Glutamatergic neuron (in vitro differentiated cells): ENCODE measurements around the gene DOCK1. TPM values are rescaled to one million over a fixed set of nuclear protein-coding genes. Genes with fewer than 3 reads are reported as not detected.

Source experiments
- DNase-seq: peaks from one replicate; pipeline ENCODE4 v3.0.0; 2022
- H3K27ac Mint-ChIP-seq: one replicate; pipeline ENCODE4 v1.8.0; 2020; ENCODE audit warnings: mild to moderate bottlenecking, mixed read lengths, inconsistent platforms; ENCODE audit not compliant: unreplicated experiment
- H3K27me3 Mint-ChIP-seq: one replicate; pipeline ENCODE4 v1.8.0; 2020; ENCODE audit warnings: mild to moderate bottlenecking, moderate library complexity, mixed read lengths, inconsistent platforms; ENCODE audit not compliant: unreplicated experiment
- H3K36me3 Mint-ChIP-seq: one replicate; pipeline ENCODE4 v1.8.0; 2020; ENCODE audit warnings: mild to moderate bottlenecking, mixed read lengths, inconsistent platforms; ENCODE audit not compliant: unreplicated experiment
- H3K4me1 Mint-ChIP-seq: one replicate; pipeline ENCODE4 v1.8.0; 2020; ENCODE audit warnings: mild to moderate bottlenecking, low read depth, mixed read lengths, inconsistent platforms; ENCODE audit not compliant: unreplicated experiment
- H3K4me3 Mint-ChIP-seq: one replicate; pipeline ENCODE4 v1.8.0; 2020; ENCODE audit warnings: mild to moderate bottlenecking, mixed read lengths, inconsistent platforms; ENCODE audit not compliant: unreplicated experiment
- H3K9me3 Mint-ChIP-seq: one replicate; pipeline ENCODE4 v1.8.0; 2020; ENCODE audit warnings: mild to moderate bottlenecking, moderate library complexity, mixed read lengths, inconsistent platforms; ENCODE audit not compliant: unreplicated experiment
- total RNA-seq: library from RNA; stranded (reverse); fragmentation: NEBNext Ultra II Directional; extraction: Animal tissue kit (Norgen Biotek cat#: 25700); gene quantifications from one replicate; pipeline ENCODE4 v1.2.1, GENCODE V29; 2021; ENCODE audit not compliant: unreplicated experiment
- TF ChIP-seq, protein P1 (sequence below): fragments of 200-600 bp; sonication (generic); IDR thresholded peaks from one replicate; pipeline ENCODE4 v1.5.0; 2021; ENCODE audit not compliant: partially characterized antibody, unreplicated experiment

DOCK1 gene
- total RNA-seq, 1 donor from 2014 or later, result 19.7 TPM

DNA sequence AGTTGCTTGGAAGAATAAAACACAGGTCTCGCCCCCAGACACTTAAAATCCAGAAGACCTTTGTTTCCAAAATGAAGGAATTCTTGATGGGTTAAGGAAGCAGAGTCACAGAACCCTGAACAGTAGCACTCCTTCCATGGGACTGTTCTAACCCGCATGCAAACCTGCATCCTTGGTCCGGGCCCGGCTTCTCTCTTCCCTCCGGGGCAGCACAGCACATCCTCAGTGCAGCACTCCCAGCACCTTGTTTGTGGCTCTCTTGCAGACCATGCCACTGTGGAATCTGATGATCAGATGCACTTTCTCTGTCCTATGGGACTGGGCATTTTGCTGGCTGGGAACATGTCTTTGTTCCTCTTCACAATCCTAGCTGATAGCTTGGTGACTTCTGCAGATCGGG, 257.6 kb downstream of the DOCK1 start:
- TF ChIP-seq, protein P1, sequence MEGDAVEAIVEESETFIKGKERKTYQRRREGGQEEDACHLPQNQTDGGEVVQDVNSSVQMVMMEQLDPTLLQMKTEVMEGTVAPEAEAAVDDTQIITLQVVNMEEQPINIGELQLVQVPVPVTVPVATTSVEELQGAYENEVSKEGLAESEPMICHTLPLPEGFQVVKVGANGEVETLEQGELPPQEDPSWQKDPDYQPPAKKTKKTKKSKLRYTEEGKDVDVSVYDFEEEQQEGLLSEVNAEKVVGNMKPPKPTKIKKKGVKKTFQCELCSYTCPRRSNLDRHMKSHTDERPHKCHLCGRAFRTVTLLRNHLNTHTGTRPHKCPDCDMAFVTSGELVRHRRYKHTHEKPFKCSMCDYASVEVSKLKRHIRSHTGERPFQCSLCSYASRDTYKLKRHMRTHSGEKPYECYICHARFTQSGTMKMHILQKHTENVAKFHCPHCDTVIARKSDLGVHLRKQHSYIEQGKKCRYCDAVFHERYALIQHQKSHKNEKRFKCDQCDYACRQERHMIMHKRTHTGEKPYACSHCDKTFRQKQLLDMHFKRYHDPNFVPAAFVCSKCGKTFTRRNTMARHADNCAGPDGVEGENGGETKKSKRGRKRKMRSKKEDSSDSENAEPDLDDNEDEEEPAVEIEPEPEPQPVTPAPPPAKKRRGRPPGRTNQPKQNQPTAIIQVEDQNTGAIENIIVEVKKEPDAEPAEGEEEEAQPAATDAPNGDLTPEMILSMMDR, result no peak
- Mint-ChIP-seq H3K27me3 (no peaks in the 10 kb centered on the region), H3K9me3 (peaks cover 2% of the 10 kb centered on the region), H3K27ac (no peak overlapping the region), H3K36me3 (no peaks in the 10 kb centered on the region), H3K4me3 (no peak overlapping the region), H3K4me1 (peaks cover 11% of the 10 kb centered on the region)
- DNase-seq, result no peak

DNA sequence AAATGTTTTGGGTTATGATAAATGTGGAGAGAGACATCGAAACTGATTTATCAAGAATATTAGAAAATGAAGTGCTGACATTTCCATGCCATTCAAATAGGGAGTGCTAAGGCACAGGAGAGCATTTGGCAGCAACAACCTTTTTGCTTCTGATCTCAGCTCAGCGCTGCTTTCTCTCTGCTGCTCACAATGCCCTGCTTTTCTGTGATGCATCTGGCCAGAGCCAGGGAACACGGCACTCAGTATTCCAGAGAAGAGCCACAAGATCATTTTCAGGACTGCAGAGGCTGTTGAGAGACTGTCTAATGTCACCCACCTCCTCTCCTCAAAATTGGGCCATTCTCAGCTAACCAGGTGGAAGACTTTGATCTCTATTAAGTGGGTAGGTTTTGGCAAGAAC, 263.0 kb downstream of the DOCK1 start:
- peaks cover 1% of the 10 kb centered on the region for H3K4me1 Mint-ChIP-seq
- H3K27me3 Mint-ChIP-seq, result no peaks in the 10 kb centered on the region
- no peaks in the 10 kb centered on the region for H3K36me3 Mint-ChIP-seq
- H3K9me3 Mint-ChIP-seq, result no peaks in the 10 kb centered on the region
- H3K4me3 Mint-ChIP-seq, result no peak overlapping the region
- TF ChIP-seq, protein P1, result no peak
- H3K27ac Mint-ChIP-seq, result no peak overlapping the region
- no peak for DNase-seq

DNA sequence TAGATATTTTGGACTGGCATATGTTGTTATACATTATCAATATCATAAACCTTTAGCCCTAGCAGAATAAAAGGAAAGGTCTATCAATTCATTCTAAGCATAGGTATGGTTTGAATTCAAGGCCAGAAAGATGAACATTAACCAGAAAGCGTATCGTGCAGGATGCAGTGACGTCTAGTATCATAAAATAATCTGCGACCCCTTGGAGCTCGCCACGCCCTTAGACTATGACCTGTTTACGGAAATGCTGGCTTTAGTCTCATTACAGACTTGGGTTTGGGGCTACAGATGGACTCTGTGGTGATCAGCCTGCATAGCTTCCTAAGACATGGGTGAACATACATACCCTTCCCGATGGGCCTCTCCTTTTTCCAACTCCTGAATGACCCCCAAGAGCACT, 269.6 kb downstream of the DOCK1 start:
- H3K36me3 Mint-ChIP-seq, result no peaks in the 10 kb centered on the region
- H3K4me1 Mint-ChIP-seq, result peaks cover 12% of the 10 kb centered on the region
- no peak overlapping the region for H3K4me3 Mint-ChIP-seq
- TF ChIP-seq, protein P1, result no peak
- H3K27ac Mint-ChIP-seq, result no peak overlapping the region
- H3K9me3 Mint-ChIP-seq, result peaks cover 4% of the 10 kb centered on the region
- no peak for DNase-seq
- no peaks in the 10 kb centered on the region for H3K27me3 Mint-ChIP-seq

DNA sequence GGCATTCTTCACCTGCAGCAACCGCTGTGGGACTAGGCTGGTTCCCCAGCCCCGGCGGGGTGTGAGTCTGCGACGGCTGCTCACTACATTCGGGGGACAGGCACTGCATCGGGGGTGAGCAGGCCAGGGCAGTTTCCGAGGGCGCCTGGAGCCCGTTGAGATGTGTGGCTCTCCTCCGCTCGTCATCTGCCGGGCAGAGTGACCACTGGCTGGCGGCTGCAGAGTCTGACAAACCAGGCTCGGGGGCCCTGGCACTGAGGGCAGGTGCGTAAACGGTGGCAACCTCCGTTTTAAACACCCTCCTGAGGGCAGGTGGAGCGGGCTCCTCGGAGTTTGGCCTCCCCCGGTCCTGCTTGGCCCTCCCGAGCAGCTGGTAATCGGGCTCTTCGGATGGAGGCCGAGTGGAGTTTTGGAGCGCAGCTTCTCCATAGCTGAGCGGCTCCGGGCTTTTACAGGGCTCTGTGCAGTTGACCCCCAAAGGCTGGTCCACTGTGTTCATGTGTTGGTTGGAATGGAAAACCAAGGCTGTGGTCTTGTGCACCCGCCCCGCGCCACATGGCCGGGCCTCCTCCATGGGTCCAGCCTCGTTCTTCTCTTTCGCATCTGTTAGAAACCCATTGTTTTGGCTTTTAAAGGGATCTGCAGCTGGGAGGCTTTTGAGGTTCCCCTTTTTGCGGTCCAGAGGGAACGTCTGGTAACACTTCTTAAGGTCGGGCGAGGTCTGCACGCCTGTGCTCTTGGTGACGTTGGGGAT, 270.3 kb downstream of the DOCK1 start:
- TF ChIP-seq, protein P1, result no peak
- Mint-ChIP-seq H3K27ac (no peak overlapping the region), H3K4me3 (no peak overlapping the region)

DNA sequence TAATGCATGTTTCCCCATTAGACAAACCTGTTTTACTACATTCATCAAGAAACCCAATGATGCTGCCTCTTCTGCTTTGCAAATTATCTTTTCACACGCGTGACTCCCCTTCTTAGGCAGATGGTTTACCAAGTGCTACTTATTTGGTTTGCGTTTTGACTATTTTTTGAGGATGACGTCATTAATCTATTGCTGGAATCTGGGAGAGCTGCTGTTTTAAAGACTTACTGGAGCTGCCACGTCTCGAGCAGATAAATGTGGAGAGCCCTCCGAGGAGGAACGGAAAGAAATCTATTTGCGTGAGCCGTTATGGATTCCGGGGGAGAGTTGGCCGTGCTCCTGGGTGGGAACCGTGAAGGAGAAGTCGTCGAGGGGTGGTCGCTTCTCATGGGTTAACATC, 271.4 kb downstream of the DOCK1 start:
- H3K27ac Mint-ChIP-seq, result no peak overlapping the region

More for the DNA sequence above, 270.3 kb downstream of the DOCK1 start:
- Mint-ChIP-seq H3K36me3 (no peaks in the 10 kb centered on the region), H3K27me3 (no peaks in the 10 kb centered on the region), H3K9me3 (peaks cover 4% of the 10 kb centered on the region), H3K4me1 (peaks cover 12% of the 10 kb centered on the region)
- DNase-seq, result no peak

More for the DNA sequence above, 271.4 kb downstream of the DOCK1 start:
- H3K4me1 Mint-ChIP-seq, result peaks cover 12% of the 10 kb centered on the region
- H3K36me3 Mint-ChIP-seq, result no peaks in the 10 kb centered on the region
- H3K27me3 Mint-ChIP-seq, result no peaks in the 10 kb centered on the region
- H3K9me3 Mint-ChIP-seq, result peaks cover 4% of the 10 kb centered on the region
- H3K4me3 Mint-ChIP-seq, result no peak overlapping the region
- no peak for DNase-seq
- TF ChIP-seq, protein P1, result no peak
